ENCODE measurements around the gene TMCO6. TPM values are rescaled to one million over a fixed set of nuclear protein-coding genes. Genes with fewer than 3 reads are reported as not detected.

Gene TMCO6
- total RNA-seq, 4 donors from 2014 or later, result 16.1 to 48.7 (median 29.3) TPM

DNA sequence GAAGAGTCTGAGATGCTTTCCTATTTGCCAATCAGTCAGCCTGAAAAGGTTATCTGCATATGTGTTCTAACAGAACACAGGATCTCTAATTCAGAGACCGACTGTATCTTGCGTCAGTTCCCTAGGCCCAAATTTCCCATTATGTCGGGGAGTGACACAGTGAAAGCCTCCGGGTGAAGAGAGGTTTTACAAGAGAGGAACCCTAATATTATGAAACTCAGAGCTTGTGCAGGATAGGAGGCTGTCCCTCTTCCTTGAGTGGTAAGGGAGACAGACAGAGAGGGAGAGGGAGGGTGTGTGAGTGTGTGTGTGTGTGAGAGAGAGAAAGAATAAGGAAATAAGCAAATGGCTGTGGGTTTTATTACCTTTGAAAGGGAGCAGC is 8.2 kb upstream of the TMCO6 start:
- H3K9me3 ChIP-seq, result no peaks in the 10 kb centered on the region
- no peak for DNase-seq
- no peaks in the 10 kb centered on the region for H3K36me3 ChIP-seq
- no peak overlapping the region for H3K4me3 ChIP-seq (replicated peaks in 1 of 3)
- H3K4me1 ChIP-seq, result peaks cover 5 to 18% of the 10 kb centered on the region in 2 donors
- no peak overlapping the region for H3K27ac ChIP-seq
- WGBS, 2 donors, result 89 to 97% methylated on average over 4 of the region's 4 CpGs
- intact Hi-C loops (cut with DNase I), result loop anchor here (10.0 kb wide), 1 partner anchor 256 kb away; no protein-coding TSS in a partner anchor
- no peaks in the 10 kb centered on the region for H3K27me3 ChIP-seq
- TF ChIP-seq, protein P1, sequence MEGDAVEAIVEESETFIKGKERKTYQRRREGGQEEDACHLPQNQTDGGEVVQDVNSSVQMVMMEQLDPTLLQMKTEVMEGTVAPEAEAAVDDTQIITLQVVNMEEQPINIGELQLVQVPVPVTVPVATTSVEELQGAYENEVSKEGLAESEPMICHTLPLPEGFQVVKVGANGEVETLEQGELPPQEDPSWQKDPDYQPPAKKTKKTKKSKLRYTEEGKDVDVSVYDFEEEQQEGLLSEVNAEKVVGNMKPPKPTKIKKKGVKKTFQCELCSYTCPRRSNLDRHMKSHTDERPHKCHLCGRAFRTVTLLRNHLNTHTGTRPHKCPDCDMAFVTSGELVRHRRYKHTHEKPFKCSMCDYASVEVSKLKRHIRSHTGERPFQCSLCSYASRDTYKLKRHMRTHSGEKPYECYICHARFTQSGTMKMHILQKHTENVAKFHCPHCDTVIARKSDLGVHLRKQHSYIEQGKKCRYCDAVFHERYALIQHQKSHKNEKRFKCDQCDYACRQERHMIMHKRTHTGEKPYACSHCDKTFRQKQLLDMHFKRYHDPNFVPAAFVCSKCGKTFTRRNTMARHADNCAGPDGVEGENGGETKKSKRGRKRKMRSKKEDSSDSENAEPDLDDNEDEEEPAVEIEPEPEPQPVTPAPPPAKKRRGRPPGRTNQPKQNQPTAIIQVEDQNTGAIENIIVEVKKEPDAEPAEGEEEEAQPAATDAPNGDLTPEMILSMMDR (IDR thresholded peaks at IDR 0.05), result no peak
- no peak for TF ChIP-seq POLR2A (IDR thresholded peaks at IDR 0.05)

DNA sequence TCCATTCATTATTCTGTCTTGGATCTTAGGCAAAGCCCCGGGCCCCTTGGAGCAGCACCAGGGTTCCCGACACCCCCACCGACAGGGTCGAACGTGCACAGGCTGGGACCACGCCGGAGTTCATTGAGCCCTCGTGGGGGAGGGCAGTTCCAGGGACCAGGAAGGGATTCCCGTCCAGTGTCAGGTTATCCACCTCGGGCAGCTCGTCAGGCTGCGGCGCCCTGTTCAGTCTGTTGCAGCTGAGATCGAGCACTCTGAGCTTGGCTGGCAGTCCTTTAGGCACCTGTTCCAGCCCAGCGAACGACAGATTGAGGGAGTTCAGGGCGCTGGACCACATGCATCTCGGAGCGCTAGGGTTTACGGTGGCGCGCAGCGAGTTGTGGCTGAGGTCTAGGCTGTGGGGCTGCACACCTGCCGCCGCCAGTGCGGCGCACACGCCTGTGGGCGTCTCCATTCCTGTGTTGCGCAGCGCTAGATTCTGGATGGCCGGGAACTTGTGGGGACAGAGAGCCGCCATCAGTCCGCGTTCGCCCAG is 7.4 kb upstream of the TMCO6 start:
- H3K36me3 ChIP-seq, result no peaks in the 10 kb centered on the region
- no peaks in the 10 kb centered on the region for H3K9me3 ChIP-seq
- intact Hi-C loops (cut with DNase I), result loop anchor here (10.0 kb wide), 1 partner anchor 257 kb away; no protein-coding TSS in a partner anchor
- TF ChIP-seq, protein P1 (IDR thresholded peaks at IDR 0.05), result no peak
- TF ChIP-seq POLR2A (IDR thresholded peaks at IDR 0.05), result peak in 1 of 2 donors; percentile 41
- H3K27me3 ChIP-seq, result no peaks in the 10 kb centered on the region
- H3K27ac ChIP-seq, result peak overlapping the region; percentile 57 to 81 (median 79)
- 3 to 65% methylated on average over 2 to 11 of the region's 36 CpGs for WGBS, 2 donors
- peak overlapping the region; percentile 24 to 95 (median 52) for H3K4me3 ChIP-seq (replicated peaks in 1 of 3)
- peaks cover 5 to 18% of the 10 kb centered on the region in 2 donors for H3K4me1 ChIP-seq
- peak; percentile 58 to 70 for DNase-seq

DNA sequence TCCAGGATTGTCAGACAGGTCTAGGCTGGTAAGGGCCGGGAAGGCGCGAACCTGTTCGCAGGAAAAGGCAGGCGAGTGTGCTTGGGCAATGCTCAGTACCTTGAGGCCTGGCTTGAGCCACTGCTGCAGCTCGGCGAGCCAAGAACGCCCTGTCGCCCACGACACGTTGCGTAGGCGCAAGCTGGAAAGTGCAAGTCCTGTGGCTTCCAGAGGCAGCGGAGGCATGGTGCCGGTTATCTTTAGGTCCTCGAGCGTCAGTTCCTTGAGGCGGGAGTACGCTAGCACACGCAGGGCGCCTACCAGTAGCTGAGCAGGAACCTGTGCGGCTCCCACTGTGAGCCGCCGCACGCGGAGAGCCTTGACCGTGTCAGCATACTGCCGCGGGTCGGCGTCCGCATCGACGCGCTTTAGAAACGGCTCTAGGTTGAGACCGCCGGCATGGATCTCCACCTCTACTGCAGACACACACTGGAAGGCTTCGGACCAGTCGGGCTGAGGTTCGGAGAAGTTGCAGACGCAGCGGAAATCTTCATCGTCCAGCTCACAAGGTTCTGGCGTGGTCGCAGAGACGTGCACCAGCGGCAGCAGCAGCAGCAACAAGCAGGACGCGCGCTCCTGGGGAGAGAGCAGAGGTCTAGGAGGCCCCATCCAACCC is 6.8 kb upstream of the TMCO6 start:
- H3K27ac ChIP-seq, result peak overlapping the region; percentile 57 to 81 (median 79)
- H3K27me3 ChIP-seq, result no peaks in the 10 kb centered on the region
- H3K36me3 ChIP-seq, result no peaks in the 10 kb centered on the region
- no peaks in the 10 kb centered on the region for H3K9me3 ChIP-seq
- H3K4me3 ChIP-seq (replicated peaks in 1 of 3), result peak overlapping the region; percentile 24 to 95 (median 52)
- 0 to 5% methylated on average over 30 to 31 of the region's 51 CpGs for WGBS, 2 donors
- peak; percentile 59 to 62 for DNase-seq
- intact Hi-C loops (cut with DNase I), result loop anchor here (10.0 kb wide), 1 partner anchor 258 kb away; no protein-coding TSS in a partner anchor
- peak in 1 of 2 donors; percentile 37 for TF ChIP-seq POLR2A (IDR thresholded peaks at IDR 0.05)
- TF ChIP-seq, protein P1 (IDR thresholded peaks at IDR 0.05), result no peak
- peaks cover 5 to 18% of the 10 kb centered on the region in 2 donors for H3K4me1 ChIP-seq

DNA sequence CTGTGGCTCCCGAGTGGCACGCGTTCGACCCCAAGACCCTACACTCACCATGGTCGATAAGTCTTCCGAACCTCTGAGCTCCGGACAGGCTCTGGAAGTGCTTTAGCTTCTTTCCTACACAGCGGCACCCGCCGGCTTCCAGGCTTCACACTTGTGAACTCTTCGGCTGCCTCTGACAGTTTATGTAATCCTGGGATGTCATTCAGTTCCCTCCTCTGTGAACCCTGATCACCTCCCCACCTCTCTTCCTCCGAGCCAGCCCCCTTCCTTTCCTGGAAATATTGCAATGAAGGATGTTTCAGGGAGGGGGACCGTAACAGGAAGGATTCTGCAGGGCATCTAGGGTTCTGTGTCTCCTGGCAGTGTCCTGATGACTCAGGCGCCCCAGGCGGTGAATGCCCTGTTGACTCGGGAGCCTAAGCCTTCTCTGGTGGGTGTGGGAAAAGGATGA is 6.2 kb upstream of the TMCO6 start, which contains the start of gene CD14:
Gene CD14, minus strand, starts transcription at position 155 of the 451 bp plus-strand sequence. Its CDS starts 104 bp downstream, at position 51.
- peak within 1 kb of the TSS; percentile 24 to 95 (median 52) for H3K4me3 ChIP-seq (replicated peaks in 1 of 3)
- peak in 1 of 2 donors; percentile 56 for DNase-seq
- TF ChIP-seq, protein P1 (IDR thresholded peaks at IDR 0.05), result no peak
- no peak for TF ChIP-seq POLR2A (IDR thresholded peaks at IDR 0.05)
- no peaks in the 10 kb centered on the region for H3K27me3 ChIP-seq
- no peaks in the 10 kb centered on the region for H3K9me3 ChIP-seq
- no peaks in the 10 kb centered on the region for H3K36me3 ChIP-seq
- WGBS, 2 donors, result 12% methylated on average over 16 of the region's 16 CpGs
- H3K4me1 ChIP-seq, result peaks cover 5 to 18% of the 10 kb centered on the region in 2 donors
- peak within 1 kb of the TSS; percentile 57 to 81 (median 79) for H3K27ac ChIP-seq
- intact Hi-C loops (cut with DNase I), result loop anchor here (10.0 kb wide), 1 partner anchor 258 kb away; no protein-coding TSS in a partner anchor
